Mammary microvascular endothelial cell (primary cell): ENCODE results near the gene ZNF226. TPM values are rescaled to one million over a fixed set of nuclear protein-coding genes. Genes with fewer than 3 reads are reported as not detected.

ENCODE experiments used
- total RNA-seq: library from RNA; depleted of rRNA; stranded (reverse); fragments of >200 nt; gene quantifications from 2 replicates; pipeline ENCODE4 v1.2.3, GENCODE V29; 2015

ZNF226 gene
- total RNA-seq = 7.9 and 15.5 TPM in 2 replicates

GRCh38 chr19:44164673-44165512 is at the start of gene ZNF226:
Gene ZNF226, plus strand, starts transcription at chr19:44165100. Its CDS starts 4,981 bp downstream, at chr19:44170081.

GRCh38 chr19:44141191-44142058 is 23.5 kb upstream of the ZNF226 start, which contains the start of gene ZNF234:
Gene ZNF234, plus strand, starts transcription at chr19:44141554. Its CDS starts 3,079 bp downstream, at chr19:44144633.

GRCh38 chr19:44212250-44212865 is 47.5 kb downstream of the ZNF226 start, which contains the start of gene ZNF227:
Gene ZNF227, plus strand, starts transcription at chr19:44212532. Its CDS starts 5,261 bp downstream, at chr19:44217793.

Other genes starting within 250 kb of the ZNF226 start
- 4.3 and 6.8 TPM in 2 replicates for gene ZNF45, start 229.8 kb upstream of the ZNF226 start, total RNA-seq
- 2.4 and 3.3 TPM in 2 replicates for gene ZNF221, start 213.9 kb upstream of the ZNF226 start, total RNA-seq
- gene ZNF155, start 180.9 kb upstream of the ZNF226 start, total RNA-seq = 2.6 and 6.1 TPM in 2 replicates
- gene ZNF230, start 162.1 kb upstream of the ZNF226 start, total RNA-seq = 0.94 and 1.4 TPM in 2 replicates
- 1.4 and 1.8 TPM in 2 replicates for gene ZNF222, start 139.7 kb upstream of the ZNF226 start, total RNA-seq
- gene ZNF223, start 113.1 kb upstream of the ZNF226 start, total RNA-seq = 2.3 and 2.5 TPM in 2 replicates
- 0.73 and 0.98 TPM in 2 replicates for gene ZNF284, start 92.9 kb upstream of the ZNF226 start, total RNA-seq
- gene ZNF224, start 70.7 kb upstream of the ZNF226 start, total RNA-seq = 7.4 and 8.3 TPM in 2 replicates
- gene ZNF225, start 51.7 kb upstream of the ZNF226 start, total RNA-seq = 1.1 and 1.9 TPM in 2 replicates
- 5.2 and 5.5 TPM in 2 replicates for gene ZNF234, start 23.5 kb upstream of the ZNF226 start, total RNA-seq
- gene ZNF227, start 47.4 kb downstream of the ZNF226 start, total RNA-seq = 3.1 and 5.6 TPM in 2 replicates
- 0.13 and 1.0 TPM in 2 replicates for gene ZNF233, start 94.8 kb downstream of the ZNF226 start, total RNA-seq
- gene ZNF235, start 139.9 kb downstream of the ZNF226 start, total RNA-seq = 0.47 and 0.69 TPM in 2 replicates
- 2.1 and 2.4 TPM in 2 replicates for gene ZNF112, start 191.6 kb downstream of the ZNF226 start, total RNA-seq
- 1.8 and 2.4 TPM in 2 replicates for gene ZNF285, start 236.5 kb downstream of the ZNF226 start, total RNA-seq